RWPE1 (cell line): ENCODE measurements around the gene PNPLA1.

Experiments used
- CTCF ChIA-PET: fragments of 350-600 bp; sonication (Branson Sonifier 250); formaldehyde crosslinking; extraction: SDS; loops from one replicate; lab custom pipeline; 2021; lab: Yijun Ruan, JAX
- POLR2A ChIA-PET: fragments of 400-600 bp; formaldehyde crosslinking; extraction: SDS; loops from one replicate; lab custom pipeline; 2020; ENCODE audit warnings: antibody characterized with exemption; ENCODE audit not compliant: low non-redundant PET; lab: Yijun Ruan, JAX
- DNase-seq: peaks from one replicate; pipeline ENCODE4 v3.0.0; 2012; ENCODE audit warnings: low spot score
- H3K27ac ChIP-seq: fragments of 450-650 bp; 2 replicates; pipeline ENCODE4 v1.5.1; 2017
- TF ChIP-seq, protein P1 (sequence below): fragments of 450-650 bp; conservative IDR thresholded peaks from 2 replicates; pipeline ENCODE4 v1.5.1; 2017; ENCODE audit warnings: low read depth, mild to moderate bottlenecking

Gene PNPLA1

DNA sequence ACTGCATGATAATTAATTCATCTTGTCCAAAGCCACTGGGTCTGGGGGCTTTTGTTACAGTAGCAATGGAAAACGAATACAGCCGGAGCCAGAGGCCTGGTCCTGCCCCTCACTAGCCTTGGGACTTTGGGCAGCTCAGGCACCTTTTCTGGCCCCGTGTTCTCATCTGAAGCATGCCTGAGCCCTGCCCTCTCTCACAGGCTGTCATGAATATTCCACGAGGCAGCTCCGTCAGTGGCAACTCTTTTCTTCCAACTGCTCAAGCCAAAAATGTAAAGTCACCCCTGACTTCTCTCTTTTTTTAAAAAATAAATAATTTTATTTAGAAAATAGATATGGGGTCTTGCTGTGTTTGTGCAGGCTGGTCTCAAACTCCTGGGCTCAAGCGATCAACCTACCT lies 61.5 kb downstream of the PNPLA1 start:
- TF ChIP-seq, protein P1, sequence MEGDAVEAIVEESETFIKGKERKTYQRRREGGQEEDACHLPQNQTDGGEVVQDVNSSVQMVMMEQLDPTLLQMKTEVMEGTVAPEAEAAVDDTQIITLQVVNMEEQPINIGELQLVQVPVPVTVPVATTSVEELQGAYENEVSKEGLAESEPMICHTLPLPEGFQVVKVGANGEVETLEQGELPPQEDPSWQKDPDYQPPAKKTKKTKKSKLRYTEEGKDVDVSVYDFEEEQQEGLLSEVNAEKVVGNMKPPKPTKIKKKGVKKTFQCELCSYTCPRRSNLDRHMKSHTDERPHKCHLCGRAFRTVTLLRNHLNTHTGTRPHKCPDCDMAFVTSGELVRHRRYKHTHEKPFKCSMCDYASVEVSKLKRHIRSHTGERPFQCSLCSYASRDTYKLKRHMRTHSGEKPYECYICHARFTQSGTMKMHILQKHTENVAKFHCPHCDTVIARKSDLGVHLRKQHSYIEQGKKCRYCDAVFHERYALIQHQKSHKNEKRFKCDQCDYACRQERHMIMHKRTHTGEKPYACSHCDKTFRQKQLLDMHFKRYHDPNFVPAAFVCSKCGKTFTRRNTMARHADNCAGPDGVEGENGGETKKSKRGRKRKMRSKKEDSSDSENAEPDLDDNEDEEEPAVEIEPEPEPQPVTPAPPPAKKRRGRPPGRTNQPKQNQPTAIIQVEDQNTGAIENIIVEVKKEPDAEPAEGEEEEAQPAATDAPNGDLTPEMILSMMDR: no peak
- DNase-seq: no peak
- H3K27ac ChIP-seq: no peak overlapping the region
- CTCF ChIA-PET: no interaction called here
- POLR2A ChIA-PET: no interaction called here

DNA sequence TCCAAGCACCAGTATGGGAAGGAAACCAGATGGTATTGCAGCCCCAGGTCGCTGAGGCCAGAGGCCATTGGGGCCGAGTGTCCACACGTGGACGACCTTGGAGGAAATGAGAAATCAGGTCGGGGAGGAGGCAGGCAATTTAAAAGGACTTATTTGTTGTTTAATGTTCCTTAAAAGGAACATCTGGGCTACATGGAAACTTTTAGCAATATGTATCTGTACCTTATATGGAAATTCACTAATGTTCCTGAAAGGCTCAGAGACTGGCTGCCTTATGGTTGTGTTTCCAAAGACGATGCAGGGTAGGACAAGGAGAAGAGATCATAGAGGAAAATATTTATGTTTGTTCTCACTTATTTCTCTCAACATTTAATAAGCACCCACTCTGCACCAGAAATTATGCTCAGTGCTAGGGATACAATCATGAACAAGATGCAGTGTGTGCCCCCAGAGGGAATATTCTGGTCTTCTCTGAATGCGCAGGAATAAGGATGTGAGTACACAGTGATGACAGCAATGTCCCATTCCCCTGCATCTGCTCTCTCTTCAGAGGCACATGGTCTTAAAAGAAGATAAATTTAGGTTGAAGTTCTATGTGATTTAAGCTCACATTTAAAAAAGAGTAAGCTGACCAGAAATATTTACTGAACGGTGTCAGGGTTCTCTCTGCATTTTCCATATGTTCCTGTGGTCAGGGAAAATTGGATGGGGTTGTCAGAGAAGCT lies 63.5 kb downstream of the PNPLA1 start:
- ChIA-PET CTCF (interaction anchor here (1.8 kb wide), 1 partner anchor 31 kb away, joined by 5 read pairs; no protein-coding TSS in a partner anchor), POLR2A (no interaction called here)
- TF ChIP-seq, protein P1: no peak
- H3K27ac ChIP-seq: no peak overlapping the region
- DNase-seq: no peak

DNA sequence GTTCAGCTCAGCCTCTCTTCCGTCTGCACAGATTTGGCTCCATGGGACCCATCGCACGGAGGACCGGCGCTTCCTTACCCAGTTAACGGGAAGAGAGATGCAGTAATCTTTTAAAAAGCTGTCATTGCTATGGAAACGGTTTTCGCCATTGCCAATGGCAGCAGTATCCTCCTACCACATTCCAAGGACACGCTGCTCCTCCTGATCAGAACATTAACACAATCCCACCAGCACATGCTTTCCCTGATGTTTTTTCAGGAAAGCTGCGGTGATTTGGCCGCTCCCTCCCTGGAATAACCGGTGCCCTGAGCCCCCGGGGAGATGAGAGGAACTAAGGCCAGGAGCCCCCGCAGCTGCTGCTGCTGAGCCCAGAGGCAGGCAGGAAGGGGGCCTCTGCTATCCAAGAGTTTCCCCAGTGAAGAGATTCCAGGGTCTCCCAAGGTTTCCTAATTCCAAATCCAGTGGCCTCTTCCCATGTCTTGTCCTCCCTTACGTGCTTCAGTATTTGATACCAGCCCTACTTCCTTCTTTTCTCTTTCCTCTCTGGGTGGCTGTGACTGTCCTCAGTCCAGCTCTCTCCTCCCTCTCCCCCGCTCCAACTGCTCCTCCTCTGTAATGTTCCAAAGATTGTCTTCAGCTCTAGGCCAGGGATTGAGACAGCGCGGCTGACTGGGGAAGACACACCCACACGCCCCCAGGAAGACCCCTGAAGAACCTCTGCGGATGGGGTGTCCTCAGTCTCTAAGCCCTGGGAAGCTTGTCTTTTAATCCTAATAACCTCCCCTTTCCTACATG lies 64.3 kb downstream of the PNPLA1 start:
- POLR2A ChIA-PET: no interaction called here
- no peak overlapping the region for H3K27ac ChIP-seq
- TF ChIP-seq, protein P1: no peak
- DNase-seq: no peak
- CTCF ChIA-PET: interaction anchor here (1.8 kb wide), 1 partner anchor 32 kb away, joined by 5 read pairs; no protein-coding TSS in a partner anchor

DNA sequence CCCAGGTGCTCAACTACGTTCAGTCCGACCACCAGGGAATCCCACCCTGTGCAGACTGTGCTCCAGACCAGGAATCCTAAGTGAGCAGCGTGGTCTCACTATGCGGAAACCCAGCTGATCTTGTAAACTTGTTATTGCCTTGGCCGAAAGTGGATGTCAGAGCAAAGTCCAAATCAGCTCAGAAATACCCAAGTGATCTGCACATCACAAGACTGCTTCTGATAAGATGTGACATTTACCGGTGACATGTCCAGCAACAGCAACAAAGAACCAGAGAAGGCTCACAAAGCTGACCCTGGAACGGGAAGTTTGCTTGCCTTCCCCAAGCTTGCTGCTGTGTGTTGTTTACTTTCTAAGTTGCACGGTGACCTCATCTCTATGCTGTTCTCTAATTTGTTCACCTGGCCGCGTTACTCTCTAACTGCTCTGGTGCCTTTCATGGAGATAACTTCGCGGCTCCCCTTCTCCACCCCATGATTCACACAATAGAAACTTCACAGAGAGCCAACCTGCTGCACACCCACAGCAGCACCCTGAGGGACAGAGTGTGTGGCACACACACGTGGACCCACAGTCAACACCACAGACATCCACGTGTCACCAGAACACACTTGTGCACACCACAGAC lies 65.1 kb downstream of the PNPLA1 start:
- TF ChIP-seq, protein P1: no peak
- POLR2A ChIA-PET: no interaction called here
- no peak overlapping the region for H3K27ac ChIP-seq
- DNase-seq: no peak
- CTCF ChIA-PET: interaction anchor here (1.8 kb wide), 1 partner anchor 33 kb away, joined by 5 read pairs; no protein-coding TSS in a partner anchor

DNA sequence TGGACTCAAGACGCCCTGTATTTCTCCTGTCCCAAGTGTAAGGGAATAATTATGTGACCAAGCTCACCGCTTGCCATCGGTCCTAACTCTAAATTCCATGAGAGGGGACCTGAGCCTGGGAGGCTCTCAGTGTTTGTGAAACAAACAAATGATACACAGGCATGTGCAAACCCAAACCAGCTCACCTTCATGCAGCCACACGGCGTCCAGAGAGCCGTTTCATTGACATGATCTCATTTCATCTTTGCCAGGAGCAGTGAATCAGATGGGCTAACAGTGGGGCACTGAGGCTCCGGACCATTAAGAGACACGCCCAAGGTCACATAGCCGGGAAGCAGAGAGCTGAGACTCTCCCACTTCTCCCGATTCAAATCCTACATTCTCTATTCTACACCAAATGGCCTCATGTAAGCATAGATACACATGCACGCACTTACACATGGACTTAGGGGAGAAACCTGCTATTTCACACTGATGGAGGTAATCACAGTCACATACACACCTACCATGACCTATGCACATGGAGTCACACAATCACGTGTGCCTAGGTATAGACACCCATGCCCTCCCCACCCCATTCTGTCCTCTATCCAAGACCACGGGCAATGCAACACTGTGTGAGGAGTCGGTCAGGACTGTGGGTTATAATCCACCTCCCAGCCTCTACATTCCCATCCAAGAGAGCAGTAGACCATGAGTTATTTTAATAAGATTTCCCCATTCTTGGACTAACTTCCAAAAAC lies 65.8 kb downstream of the PNPLA1 start:
- TF ChIP-seq, protein P1: no peak
- ChIA-PET CTCF (no interaction called here), POLR2A (no interaction called here)
- DNase-seq: no peak
- H3K27ac ChIP-seq: no peak overlapping the region
